ENCODE measurements around the gene DMRT1. TPM values are rescaled to one million over a fixed set of nuclear protein-coding genes. Genes with fewer than 3 reads are reported as not detected.

Gene DMRT1
- total RNA-seq, 2 experiments from 2014 or later: 0.21 TPM; not detected in 1

GRCh38 chr9:948497-948896 lies 107.0 kb downstream of the DMRT1 start:
- peaks cover 40% of the 10 kb centered on the region for H3K27me3 Mint-ChIP-seq
- ATAC-seq (no peak), DNase-seq (no peak)
- H3K27ac Mint-ChIP-seq: no peak overlapping the region
- no peaks in the 10 kb centered on the region for H3K9me3 Mint-ChIP-seq (ENCODE audit: low read depth)
- no peak overlapping the region for H3K4me3 Mint-ChIP-seq
- CTCF ChIA-PET: no interaction called here
- H3K4me1 Mint-ChIP-seq: no peaks in the 10 kb centered on the region
- H3K36me3 Mint-ChIP-seq: no peaks in the 10 kb centered on the region

- H3K27ac Mint-ChIP-seq: no peak overlapping the region
- H3K4me1 Mint-ChIP-seq: no peaks in the 10 kb centered on the region
- H3K36me3 Mint-ChIP-seq: no peaks in the 10 kb centered on the region
- ATAC-seq (no peak), DNase-seq (no peak)
- CTCF ChIA-PET: interaction anchor here (1.3 kb wide), 1 partner anchor 50 kb away, joined by 3 read pairs; no protein-coding TSS in a partner anchor
- H3K27me3 Mint-ChIP-seq: peaks cover 29% of the 10 kb centered on the region
- no peaks in the 10 kb centered on the region for H3K9me3 Mint-ChIP-seq (ENCODE audit: low read depth)
- no peak overlapping the region for H3K4me3 Mint-ChIP-seq
These were observed 108.6 kb downstream of the DMRT1 start for GRCh38 chr9:950139-950538.

DNA sequence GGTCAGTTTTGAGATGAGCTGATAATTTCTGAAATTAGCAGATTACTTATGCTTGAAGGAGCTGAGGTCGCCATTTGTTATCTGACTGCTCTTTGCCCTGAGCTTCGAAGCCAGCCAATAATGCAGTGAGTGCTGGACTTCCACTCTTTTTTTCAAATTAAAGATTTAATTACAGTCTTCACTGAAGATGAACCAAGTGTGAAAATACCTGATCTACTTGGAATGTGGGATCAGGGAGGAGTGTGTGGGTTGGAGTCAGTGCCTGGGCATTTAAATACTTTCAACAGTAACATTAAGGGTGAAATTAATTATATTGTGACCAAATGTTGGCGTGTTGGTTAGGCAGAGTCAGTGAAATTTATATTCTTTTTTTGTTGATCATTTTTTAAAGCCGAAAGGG lies 111.0 kb downstream of the DMRT1 start:
- Mint-ChIP-seq H3K27ac (no peak overlapping the region), H3K27me3 (peaks cover 26% of the 10 kb centered on the region), H3K9me3 (ENCODE audit: low read depth) (no peaks in the 10 kb centered on the region), H3K4me1 (no peaks in the 10 kb centered on the region), H3K4me3 (no peak overlapping the region), H3K36me3 (no peaks in the 10 kb centered on the region)
- CTCF ChIA-PET: no interaction called here
- DNase-seq (no peak), ATAC-seq (no peak)

- no peaks in the 10 kb centered on the region for H3K36me3 Mint-ChIP-seq
- H3K4me1 Mint-ChIP-seq: no peaks in the 10 kb centered on the region
- H3K9me3 Mint-ChIP-seq (ENCODE audit: low read depth): no peaks in the 10 kb centered on the region
- H3K4me3 Mint-ChIP-seq: no peak overlapping the region
- CTCF ChIA-PET: no interaction called here
- no peak overlapping the region for H3K27ac Mint-ChIP-seq
- DNase-seq (no peak), ATAC-seq (no peak)
- peaks cover 33% of the 10 kb centered on the region for H3K27me3 Mint-ChIP-seq
These were observed 117.6 kb downstream of the DMRT1 start for GRCh38 chr9:959105-959504.

DNA sequence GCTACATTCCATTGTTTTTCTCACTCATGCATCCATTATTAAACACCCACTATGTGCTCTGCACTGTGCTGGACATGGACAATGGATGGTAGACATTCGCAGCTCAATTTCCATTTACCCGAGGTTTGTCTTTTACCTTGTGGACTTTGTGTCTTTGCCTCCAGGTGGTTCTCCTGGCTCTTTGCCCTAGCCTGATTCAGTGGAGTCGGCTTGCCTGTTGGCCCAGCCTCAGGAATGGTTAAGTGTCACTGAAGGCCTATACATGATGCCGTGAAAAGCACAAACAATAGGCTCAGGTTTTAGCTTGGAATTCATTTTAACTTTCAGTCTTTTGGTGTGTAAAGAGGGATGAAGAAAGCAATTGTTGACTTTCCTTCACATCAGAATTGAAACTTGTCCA lies 118.4 kb downstream of the DMRT1 start:
- CTCF ChIA-PET: no interaction called here
- no peak overlapping the region for H3K27ac Mint-ChIP-seq
- H3K4me3 Mint-ChIP-seq: no peak overlapping the region

DNA sequence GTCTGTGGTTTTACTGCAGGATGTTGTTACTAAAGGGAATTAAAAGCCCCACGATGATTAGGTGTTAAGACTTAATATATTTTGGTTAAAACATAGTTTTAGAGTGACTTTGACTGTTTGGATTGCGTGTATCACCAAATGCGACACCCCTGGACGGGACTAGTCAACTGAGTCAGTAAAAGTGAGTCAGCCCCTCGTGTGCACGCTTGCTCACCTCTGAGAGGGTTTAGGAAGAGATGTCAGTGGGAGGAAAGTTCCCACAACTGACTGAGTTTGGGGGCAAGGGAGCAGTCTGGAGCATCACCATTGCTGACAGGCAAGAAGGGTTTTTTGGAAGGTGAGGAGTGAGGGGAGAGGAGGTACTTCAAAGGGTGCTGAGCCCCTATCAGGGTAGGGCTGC lies 120.5 kb downstream of the DMRT1 start:
- CTCF ChIA-PET: interaction anchor here (1.2 kb wide), 1 partner anchor 22 kb away, joined by 3 read pairs; no protein-coding TSS in a partner anchor
- no peaks in the 10 kb centered on the region for H3K9me3 Mint-ChIP-seq (ENCODE audit: low read depth)
- peaks cover 58% of the 10 kb centered on the region for H3K27me3 Mint-ChIP-seq
- ATAC-seq (no peak), DNase-seq (no peak)
- H3K36me3 Mint-ChIP-seq: no peaks in the 10 kb centered on the region
- no peak overlapping the region for H3K4me3 Mint-ChIP-seq
- no peak overlapping the region for H3K27ac Mint-ChIP-seq
- no peaks in the 10 kb centered on the region for H3K4me1 Mint-ChIP-seq

More for the DNA sequence above, 118.4 kb downstream of the DMRT1 start:
- Mint-ChIP-seq H3K4me1 (no peaks in the 10 kb centered on the region), H3K9me3 (ENCODE audit: low read depth) (no peaks in the 10 kb centered on the region), H3K27me3 (peaks cover 41% of the 10 kb centered on the region), H3K36me3 (no peaks in the 10 kb centered on the region)
- ATAC-seq (no peak), DNase-seq (no peak)

GRCh38 chr9:965497-965896 lies 124.0 kb downstream of the DMRT1 start:
- Mint-ChIP-seq H3K9me3 (ENCODE audit: low read depth) (no peaks in the 10 kb centered on the region), H3K27me3 (peaks cover 91% of the 10 kb centered on the region), H3K4me1 (peaks cover 5% of the 10 kb centered on the region), H3K36me3 (peaks cover 4% of the 10 kb centered on the region), H3K27ac (no peak overlapping the region), H3K4me3 (no peak overlapping the region)
- no peak for ATAC-seq
- CTCF ChIA-PET: no interaction called here
- DNase-seq: no peak

GRCh38 chr9:966870-967269 lies 125.4 kb downstream of the DMRT1 start:
- CTCF ChIA-PET: no interaction called here
- peaks cover 91% of the 10 kb centered on the region for H3K27me3 Mint-ChIP-seq
- no peak overlapping the region for H3K4me3 Mint-ChIP-seq
- H3K36me3 Mint-ChIP-seq: peaks cover 4% of the 10 kb centered on the region
- no peaks in the 10 kb centered on the region for H3K9me3 Mint-ChIP-seq (ENCODE audit: low read depth)
- peaks cover 5% of the 10 kb centered on the region for H3K4me1 Mint-ChIP-seq
- DNase-seq: no peak
- H3K27ac Mint-ChIP-seq: no peak overlapping the region
- no peak for ATAC-seq

- ATAC-seq (no peak), DNase-seq (no peak)
- CTCF ChIA-PET: no interaction called here
- Mint-ChIP-seq H3K27me3 (peaks cover 91% of the 10 kb centered on the region), H3K9me3 (ENCODE audit: low read depth) (no peaks in the 10 kb centered on the region), H3K4me3 (no peak overlapping the region), H3K36me3 (peaks cover 4% of the 10 kb centered on the region), H3K27ac (no peak overlapping the region), H3K4me1 (peaks cover 5% of the 10 kb centered on the region)
These were observed 125.9 kb downstream of the DMRT1 start for GRCh38 chr9:967436-967835.

DNA sequence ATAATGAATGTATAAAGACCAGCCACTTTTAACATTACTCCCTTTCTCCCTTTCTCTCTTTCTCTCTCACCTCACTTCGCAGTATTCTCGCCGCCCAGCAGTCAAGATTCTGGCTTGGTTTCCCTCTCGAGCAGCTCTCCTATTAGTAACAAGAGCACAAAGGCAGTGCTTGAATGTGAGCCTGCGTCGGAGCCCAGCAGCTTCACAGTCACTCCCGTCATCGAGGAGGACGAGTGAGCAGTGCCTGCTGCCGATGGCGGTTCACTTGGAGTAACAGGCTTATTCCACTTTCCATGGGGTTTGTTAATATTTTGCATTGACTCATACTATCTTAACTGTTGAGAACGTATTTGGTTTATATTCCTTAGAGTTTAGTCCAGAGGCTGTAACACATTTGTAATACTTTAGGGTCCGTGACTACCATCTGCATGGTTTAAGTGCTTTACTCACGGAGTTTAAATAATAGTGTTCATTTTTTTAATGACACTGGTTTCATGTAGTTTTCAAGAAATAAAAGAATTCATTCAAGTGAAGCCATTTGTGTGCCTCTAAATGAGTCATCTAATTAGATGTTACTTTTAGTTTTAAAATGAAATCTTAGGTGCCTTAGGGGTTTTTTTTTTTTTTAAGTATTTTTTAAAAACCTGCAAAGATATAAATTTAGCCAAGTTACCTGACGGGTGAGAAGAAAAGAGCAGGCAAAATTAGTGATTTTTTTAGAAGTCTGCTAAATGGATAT lies 126.6 kb downstream of the DMRT1 start:
- H3K9me3 Mint-ChIP-seq (ENCODE audit: low read depth): no peaks in the 10 kb centered on the region
- CTCF ChIA-PET: no interaction called here
- no peak overlapping the region for H3K4me3 Mint-ChIP-seq
- DNase-seq: no peak
- ATAC-seq: no peak
- H3K4me1 Mint-ChIP-seq: peaks cover 5% of the 10 kb centered on the region
- no peak overlapping the region for H3K27ac Mint-ChIP-seq
- peaks cover 4% of the 10 kb centered on the region for H3K36me3 Mint-ChIP-seq
- H3K27me3 Mint-ChIP-seq: peaks cover 92% of the 10 kb centered on the region

DNA sequence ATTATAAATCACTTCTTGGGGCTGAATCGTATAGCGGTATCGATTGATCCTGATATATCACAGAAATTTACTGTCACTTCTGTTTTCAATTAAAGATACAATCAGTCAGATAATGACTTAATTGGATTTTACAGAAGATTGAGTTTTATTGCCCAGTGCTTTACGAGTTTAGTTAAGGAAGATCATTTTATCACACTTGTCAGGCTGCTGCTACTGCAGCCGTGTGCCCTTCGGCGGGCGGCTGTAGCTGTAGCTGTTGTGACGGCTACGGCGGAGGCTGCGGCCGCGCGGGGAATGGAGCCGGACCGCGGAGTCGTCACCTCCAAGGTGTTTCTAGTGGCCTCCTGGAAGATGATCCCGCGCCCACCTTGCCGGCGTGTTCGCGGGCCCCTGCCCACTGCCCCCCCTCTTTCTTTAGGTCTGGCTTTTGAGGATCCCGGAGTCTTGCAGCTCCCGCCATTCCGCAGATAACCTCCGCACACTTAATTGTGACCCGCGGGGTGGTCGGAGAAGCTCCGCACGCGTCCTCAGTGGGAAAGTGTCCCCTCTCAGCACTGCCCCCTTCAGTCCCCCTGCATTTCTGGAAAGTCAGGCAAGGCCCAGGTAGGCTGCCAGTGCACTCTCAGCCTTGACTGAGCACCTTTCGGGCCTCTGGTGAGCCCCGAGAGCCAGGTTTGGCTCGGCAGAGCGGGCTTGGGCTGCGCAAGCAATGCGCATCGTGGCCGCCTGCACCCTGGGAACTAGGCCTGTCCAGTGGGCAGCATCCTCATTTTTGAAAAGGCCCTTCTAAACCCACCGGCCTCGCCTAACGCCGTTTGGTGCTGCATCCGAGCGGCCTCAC lies 128.0 kb downstream of the DMRT1 start:
- H3K4me3 Mint-ChIP-seq: no peak overlapping the region
- H3K36me3 Mint-ChIP-seq: peaks cover 7% of the 10 kb centered on the region
- no peaks in the 10 kb centered on the region for H3K9me3 Mint-ChIP-seq (ENCODE audit: low read depth)

DNA sequence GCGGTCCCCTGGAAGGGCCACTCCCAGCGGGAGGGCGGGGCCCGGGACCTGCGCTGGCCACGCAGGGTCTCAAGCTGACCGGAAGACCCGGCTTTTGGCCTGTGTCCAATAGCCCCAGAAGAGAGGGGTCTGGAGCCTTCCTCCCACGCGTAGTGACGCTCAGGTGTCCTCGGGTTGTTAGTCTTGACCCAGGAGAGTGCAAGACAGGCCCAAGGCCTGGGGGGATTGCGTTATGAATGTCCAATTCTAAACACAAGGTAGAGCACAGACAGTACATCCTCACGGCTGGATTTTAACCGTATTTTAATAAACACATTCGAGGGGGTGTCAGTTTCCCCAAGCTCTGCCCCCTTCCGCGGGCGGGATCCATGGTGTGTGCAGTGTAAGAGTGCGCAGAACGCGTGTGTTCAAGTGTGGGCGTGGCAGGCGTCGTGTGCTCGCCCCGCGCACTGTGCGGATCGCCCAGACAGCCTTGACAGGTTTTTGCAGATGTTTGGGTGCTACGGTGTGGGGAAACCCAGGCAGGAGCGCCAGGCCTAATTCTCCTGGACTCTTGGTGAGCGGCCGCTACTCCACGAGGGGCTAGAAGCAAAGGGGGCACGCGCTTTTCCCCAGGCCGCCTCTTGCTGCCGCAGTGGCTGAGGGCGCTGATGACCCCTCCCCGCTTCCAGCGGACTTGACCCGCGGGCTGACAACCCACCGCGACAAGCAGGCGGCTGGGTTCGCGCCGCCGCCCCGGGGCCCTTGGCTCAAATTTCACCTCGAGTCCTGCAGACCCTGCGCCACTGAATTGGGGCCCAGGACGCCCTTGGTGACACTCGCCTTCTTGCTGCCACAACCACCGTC lies 128.9 kb downstream of the DMRT1 start:
- Mint-ChIP-seq H3K27me3 (peaks cover 93% of the 10 kb centered on the region), H3K4me3 (peak overlapping the region; percentile 23), H3K27ac (peak overlapping the region; percentile 41)

More for the DNA sequence above, 128.0 kb downstream of the DMRT1 start:
- DNase-seq (no peak), ATAC-seq (no peak)
- peak overlapping the region; percentile 11 for H3K27ac Mint-ChIP-seq
- CTCF ChIA-PET: no interaction called here
- H3K27me3 Mint-ChIP-seq: peaks cover 93% of the 10 kb centered on the region
- H3K4me1 Mint-ChIP-seq: peaks cover 11% of the 10 kb centered on the region

DNA sequence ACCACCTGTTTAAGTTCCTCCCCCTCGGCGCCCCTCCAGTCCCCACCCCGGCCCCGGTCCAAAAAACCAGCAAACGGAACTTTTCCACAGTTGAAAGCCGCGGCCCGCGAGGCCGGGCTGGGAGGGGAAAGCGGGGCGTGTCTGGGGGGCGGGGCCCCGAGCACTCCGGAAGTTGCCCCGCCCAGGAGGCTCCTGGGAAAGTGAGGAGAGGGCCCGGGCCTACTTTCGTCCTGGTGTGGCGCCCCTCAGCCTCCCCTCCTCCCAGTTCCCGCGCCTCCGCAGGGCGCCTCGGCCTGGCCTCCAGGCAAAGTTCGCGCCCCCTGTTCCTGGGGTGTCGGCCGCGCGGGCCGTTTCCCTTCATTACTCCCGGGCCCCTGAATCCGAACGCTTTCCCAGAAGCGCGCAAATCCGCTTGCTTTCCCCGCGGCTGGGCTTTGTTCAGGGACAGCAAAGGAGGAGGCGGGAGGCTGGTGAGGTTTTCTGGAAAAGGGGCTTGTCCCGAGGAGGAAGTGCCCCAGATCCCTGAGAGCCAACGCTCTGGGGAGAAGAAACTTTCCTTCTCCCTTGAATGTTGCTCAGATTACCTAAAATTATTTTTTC lies 130.5 kb downstream of the DMRT1 start:
- Mint-ChIP-seq H3K27me3 (peaks cover 88% of the 10 kb centered on the region), H3K9me3 (ENCODE audit: low read depth) (no peaks in the 10 kb centered on the region), H3K4me1 (peaks cover 15% of the 10 kb centered on the region), H3K36me3 (peaks cover 10% of the 10 kb centered on the region), H3K4me3 (peak overlapping the region; percentile 11), H3K27ac (no peak overlapping the region)
- ATAC-seq (no peak), DNase-seq (no peak)
- CTCF ChIA-PET: no interaction called here

More for the DNA sequence above, 128.9 kb downstream of the DMRT1 start:
- CTCF ChIA-PET: no interaction called here
- ATAC-seq (no peak), DNase-seq (no peak)
- Mint-ChIP-seq H3K4me1 (peaks cover 11% of the 10 kb centered on the region), H3K36me3 (peaks cover 7% of the 10 kb centered on the region), H3K9me3 (ENCODE audit: low read depth) (no peaks in the 10 kb centered on the region)
